Activated CD4-positive, CD25-positive, alpha-beta regulatory T cell treated with anti-CD3 and anti-CD28 coated beads, Interleukin-2, amount 50 U/mL, for 24 hours (primary cell): ENCODE data around the gene CARS2.
"Not testable (repeated sequence)": the region's sequence is repeated elsewhere in the genome, so short reads cannot be mapped to it uniquely, and the experiment has no call there.

Experiments used
- ATAC-seq, 2 donors: fragments of 150-1000 bp; cut with Tn5 transposase; one replicate each; pipeline ENCODE4 v1.10.0; 2021; ENCODE audit warnings: mild to moderate bottlenecking in 1 of 2, moderate library complexity in 1 of 2

CARS2 gene

DNA sequence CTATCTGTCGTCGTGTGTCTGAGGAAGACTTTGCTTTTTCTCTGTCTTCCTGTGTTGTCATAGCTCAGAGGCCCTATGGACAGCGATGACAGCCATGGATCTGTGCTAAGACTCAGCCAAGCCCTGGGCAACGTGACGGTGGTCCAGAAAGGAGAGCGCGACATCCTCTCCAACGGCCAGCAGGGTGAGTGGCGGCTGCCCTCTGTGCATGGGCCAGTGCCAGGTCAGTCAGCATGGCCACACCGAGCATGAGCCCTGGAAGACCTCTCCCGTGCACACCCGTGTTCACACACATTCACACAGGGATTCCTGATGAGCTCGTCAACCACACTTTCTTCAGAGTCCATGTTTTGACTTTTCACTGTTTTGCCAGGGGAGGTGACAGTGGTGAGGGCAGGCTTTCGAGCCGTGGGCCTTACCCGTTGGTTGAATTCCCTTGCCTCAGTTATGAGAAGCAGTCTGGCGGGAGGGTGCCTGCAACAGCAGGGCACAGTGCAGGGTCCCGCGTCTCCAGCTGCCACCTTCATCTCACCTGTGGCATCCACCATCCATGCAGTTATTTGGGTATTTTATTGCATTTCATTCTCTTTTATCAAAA lies 70.4 kb downstream of the CARS2 start:
- no peak for ATAC-seq

DNA sequence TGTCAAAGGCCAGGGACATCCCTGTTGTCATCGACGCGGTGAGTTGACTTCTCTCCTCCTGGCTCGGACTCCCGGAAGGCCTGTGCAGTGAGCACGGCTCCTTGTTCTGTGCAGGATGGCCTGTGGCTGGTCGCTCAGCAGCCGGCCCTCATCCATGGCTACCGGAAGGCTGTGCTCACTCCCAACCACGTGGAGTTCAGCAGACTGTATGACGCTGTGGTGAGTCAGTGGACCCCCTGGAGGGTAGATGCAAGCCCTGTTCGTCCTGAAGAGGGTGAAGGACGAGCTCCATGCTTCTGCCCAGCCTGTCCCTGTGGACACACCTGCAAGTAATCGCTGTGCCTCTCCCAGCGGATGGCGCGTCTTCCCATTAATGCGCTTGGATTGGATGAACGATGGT lies 71.4 kb downstream of the CARS2 start:
- ATAC-seq = no peak

GRCh38 chr13:110633776-110634175 lies 72.1 kb downstream of the CARS2 start:
- no peak for ATAC-seq

GRCh38 chr13:110632255-110632654 lies 73.7 kb downstream of the CARS2 start:
- ATAC-seq = not testable (repeated sequence)

DNA sequence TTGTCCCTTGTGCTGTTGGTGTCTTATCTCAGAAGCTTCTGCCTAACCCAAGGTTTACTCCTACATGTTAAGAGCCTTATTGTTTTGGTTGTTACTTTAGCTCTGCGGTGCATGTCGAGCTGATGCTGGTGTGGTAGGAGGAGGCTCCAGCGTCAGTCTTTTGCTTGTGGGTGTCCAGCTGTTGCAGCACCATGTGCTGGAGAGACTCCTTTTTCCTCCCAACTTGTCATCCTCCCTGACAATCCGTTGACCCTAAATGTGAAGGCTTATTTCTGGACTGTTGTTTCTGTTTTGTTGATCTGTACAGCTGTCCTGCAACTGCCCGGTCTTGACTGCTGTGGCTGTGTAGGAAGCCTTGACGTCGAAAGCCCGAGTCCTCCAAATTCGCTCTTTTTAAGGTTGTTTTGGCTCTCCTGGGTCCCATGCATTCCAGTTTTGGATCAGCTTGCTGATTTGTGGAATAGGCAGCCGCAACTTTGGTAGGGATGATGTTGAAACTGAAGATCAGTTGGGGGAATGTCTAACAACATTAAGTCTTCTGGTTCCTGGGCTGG lies 75.3 kb downstream of the CARS2 start:
- no peak for ATAC-seq

DNA sequence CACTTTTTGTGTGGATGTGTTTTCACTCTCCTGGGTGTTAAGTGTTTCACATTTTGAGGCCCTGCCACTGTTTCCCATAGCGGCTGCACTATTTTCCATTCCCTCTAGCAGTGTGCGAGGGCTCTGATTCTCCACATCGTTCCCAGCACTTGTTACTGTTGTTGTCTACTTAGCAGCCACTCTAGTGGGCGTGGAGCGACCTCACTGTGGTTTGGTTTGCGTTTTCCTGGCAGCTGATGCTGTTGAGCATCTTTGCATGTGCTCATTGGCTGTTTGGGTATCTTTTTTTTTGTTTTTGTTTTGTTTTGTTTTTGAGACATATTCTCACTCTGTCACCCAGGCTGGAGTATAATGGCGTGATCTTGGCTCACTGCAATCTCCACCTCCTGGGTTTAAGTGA lies 76.2 kb downstream of the CARS2 start:
- no peak for ATAC-seq

GRCh38 chr13:110628952-110629701 lies 76.8 kb downstream of the CARS2 start:
- no peak for ATAC-seq

DNA sequence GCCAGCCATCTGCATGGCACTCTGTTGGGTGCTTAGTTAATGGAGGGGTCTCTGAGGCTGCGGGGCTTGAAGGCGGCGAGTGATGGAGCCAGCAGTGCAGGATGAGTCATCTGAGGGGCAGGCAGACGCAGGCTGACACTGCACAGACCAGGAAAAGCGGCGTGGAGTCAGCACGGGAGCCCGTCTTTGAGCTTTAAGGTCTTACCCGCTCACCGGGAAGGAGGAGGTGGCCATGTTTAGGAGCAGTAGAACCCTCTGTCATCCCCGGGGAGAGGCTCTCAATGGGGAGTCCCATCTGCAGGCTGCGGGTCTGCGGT lies 77.5 kb downstream of the CARS2 start:
- ATAC-seq = no peak

DNA sequence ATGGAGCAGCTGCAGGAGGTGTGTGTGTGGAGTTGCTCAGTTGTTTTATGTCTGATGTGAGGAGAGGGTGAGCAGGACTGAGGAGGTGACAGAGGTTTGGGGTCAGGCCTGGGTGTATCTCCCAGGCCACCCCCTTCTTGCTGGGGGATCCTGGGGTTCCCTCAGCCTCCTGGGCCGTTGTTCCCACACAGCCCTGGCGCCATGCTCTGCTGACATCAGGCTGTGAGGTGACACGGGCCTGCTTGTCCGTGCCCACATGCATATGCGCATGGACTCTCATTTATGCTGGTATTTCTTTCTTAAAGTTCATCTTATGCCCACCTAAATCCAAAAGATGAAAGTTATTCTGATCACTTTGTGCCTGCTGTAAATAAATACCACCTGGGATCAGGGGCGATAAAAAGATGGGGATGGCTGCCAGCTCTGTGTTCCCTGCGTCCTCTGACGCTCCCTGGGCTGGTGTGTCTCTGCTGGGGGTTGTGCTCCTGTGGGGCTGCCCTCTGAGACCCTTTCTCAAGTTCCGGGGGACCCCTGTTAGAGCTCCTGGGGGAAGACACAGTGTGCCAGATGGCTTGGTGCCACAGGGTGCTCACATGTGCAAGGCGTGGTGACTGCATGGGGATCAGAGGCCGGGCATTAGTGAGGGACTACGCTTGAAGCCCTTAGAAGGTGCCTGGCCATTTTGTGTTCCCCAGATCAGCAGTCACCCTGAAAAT lies 78.0 kb downstream of the CARS2 start:
- no peak for ATAC-seq

GRCh38 chr13:110627351-110627750 lies 78.6 kb downstream of the CARS2 start:
- no peak for ATAC-seq

DNA sequence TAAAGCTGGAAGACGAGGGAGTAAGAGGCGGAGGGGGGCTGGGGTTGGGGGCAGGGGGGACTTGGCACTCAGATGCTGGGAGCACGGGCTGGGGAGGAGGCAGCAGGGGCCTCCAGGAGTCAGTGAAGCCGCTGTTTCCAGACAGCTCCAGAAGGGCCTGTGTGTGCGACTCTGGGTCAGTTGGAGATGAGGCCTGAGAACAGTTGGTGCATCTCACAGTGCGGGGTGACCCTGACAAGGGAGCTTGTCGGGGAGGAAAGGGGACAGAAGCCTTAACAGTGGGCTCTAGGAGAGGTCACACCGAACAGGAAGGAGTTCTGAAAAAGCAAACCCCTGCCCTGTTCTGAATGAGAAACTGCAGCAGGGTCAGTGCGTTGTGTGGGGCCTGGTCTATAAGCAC lies 79.4 kb downstream of the CARS2 start:
- no peak for ATAC-seq

DNA sequence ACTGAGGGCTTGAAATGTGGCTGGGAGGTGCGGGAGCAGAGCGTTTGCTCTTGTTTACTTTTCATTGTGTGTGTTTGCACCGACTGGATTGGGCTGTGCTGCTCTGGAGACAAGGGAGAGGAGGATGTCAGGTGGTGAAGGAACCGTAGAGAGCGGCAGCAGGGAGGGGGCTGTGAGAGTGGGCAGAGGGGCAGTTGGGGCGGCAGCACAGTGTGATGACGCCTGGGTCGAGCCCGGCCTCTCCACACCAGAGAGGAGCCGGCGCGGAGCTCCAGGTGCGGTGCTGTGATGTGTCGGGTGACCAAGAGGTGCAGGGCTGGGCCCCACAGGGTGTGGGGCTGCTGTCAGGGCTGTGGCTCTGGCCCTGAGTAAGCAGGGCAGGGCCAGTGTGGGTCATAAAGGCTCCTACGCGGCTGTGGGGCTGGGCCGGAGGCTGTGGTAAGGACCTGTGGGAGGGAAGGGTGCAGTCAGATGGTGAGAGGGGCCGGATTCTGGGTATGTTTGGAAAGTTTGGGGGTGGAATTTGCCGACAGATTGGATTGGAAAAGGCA lies 80.1 kb downstream of the CARS2 start:
- ATAC-seq = no peak

- no peak for ATAC-seq
These were observed 80.9 kb downstream of the CARS2 start for GRCh38 chr13:110624766-110625756.

- no peak for ATAC-seq
These were observed 85.3 kb downstream of the CARS2 start for GRCh38 chr13:110620596-110620995.

DNA sequence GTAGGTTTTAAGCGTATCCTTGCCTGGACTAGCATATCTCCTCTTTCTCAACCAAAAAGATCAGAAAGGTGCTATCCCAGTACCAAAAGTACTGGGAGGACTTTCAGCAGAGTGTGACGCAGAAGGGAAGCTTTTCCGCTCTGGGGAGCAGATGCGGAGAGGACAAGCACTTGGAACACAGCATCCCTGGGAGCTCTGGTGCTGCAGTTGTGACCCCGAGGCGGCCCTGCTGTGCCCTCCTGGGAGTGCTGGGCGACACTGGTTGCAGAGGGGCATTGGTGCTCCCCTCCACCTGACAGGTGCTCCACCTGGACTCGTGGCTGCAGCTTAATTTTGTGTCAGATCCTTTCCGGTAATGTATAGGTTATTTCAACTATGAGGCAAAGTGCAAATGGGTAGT lies 87.1 kb downstream of the CARS2 start:
- ATAC-seq = no peak

DNA sequence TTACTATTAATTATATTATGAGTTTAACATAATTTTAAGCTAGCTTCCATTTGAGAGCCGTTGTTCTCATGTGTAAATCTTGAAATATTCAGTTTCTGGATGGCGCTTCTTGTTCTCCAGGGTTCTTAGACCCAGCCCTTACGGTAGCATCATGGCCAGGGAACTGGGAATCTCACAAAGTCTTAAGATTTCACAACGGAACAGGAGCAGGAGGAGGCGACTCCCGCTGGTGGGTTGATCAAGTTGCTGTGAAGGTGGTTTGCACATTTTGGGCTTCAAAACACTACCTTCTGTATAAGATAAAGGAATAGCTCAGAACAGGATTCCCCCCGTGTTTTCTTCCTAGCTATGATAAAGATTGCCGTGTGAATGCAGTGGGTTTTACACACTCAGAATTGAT lies 87.7 kb downstream of the CARS2 start:
- no peak for ATAC-seq

DNA sequence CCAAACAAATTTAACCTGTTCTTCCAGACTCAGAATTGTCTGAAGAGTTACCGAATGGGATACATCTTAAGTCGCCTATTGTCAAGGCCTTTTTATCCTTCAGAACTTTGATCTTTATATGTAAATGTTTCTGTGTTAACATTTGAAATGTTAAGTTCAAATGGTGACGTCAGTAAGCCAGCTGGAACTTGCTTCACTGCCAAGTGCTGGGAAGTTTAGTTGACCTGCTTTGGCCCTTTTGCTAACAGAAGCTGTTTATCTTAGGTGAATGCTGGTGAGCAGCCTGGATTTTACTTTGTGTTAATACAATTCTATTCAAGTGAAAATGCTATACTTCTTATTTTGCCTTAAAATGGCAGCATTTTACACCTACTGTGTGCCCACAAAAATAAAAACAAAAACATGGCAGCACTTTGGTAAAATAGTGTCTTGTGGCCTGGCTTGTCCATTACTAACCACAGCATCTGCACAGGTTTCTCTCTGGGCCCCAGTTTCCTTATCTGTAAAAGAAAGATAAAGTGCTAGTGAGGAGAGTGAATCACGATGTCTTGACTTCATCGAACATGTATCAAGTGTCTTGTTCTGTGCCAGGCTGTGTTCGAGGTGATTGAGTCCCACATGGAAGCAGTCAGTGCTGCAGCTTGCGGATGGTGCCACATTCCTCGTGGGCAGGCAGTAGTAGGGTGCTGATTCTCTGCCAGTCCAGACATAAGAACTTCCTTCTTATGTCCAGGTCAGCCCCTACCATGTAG lies 88.4 kb downstream of the CARS2 start:
- ATAC-seq = no peak

DNA sequence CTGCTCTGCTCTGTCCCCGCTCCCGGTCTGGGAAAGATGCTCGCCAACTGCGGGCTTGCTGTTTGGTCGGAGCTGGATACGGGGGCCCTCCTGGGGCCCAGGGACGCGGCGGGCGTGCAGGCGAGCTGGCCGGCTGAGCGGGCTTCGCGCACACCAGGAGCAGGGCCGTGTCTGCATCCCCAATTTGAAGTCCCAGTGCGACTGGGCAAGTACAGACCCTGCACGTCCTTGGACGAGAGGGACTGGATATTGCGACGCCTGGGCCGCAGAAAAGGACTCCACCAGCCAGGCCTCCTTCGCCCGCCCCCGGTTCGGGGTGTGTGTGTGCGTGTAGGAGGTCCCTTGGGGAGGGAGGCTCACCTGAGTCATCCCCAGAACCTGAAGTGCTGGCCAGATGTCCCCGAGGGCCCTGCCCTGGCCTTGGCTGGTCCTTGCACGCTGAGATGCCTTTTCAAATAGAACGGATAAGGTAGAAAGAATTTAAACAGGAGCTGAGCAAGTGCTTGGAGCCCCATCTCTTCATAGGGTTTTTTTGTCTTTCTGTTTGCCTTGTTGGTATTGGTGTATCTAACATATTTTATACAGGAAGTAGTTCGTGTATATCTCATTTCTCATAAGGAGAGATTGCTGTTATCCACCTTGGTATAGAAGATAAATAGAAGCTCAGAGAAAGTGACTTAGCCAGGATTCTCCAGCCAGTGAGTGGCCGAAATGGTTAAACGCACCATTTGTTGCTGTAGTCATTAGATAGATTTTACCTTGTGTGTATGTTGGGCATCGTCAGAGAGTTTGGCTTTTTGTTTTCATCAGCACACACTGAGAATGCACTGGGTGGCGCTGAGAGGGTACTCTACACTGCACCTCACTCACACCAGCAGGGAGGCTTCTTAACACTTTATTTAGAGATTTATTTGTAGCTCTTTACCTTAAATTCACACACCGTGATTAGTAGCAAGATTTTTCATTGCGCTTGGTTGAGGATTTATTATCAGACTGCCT lies 89.5 kb downstream of the CARS2 start:
- peak; percentile 31 to 33 for ATAC-seq

GRCh38 chr13:110615322-110616102 lies 90.4 kb downstream of the CARS2 start, which contains the start of gene NAXD:
Gene NAXD, plus strand, starts transcription at chr13:110615545. Its CDS starts 57 bp downstream, at chr13:110615602.
- peak; percentile 94 for ATAC-seq
